Right cardiac atrium (tissue), 5 donors: ENCODE results near the gene KRTAP5-5. TPM values are rescaled to one million over a fixed set of nuclear protein-coding genes. Genes with fewer than 3 reads are reported as not detected.

Source experiments
- ATAC-seq, 2 donors: fragments of 200-7000 bp; cut with Tn5 transposase; one replicate each; pipeline versions ENCODE4 v1.8.0 to v1.9.1; 2020; ENCODE audit warnings: moderate library complexity in 2 of 2, mild to moderate bottlenecking in 1 of 2
- DNase-seq, 3 donors: peaks; one replicate each; pipeline ENCODE4 v3.0.0-alpha.2; 2020
- H3K27ac ChIP-seq: one replicate; pipeline ENCODE4 v1.5.1; 2013; ENCODE audit warnings: mild to moderate bottlenecking, low read length, control low read depth, moderate library complexity
- H3K27me3 ChIP-seq: one replicate; pipeline ENCODE4 v1.6.1; 2013; ENCODE audit not compliant: control insufficient read depth, insufficient read depth
- H3K4me1 ChIP-seq: one replicate; pipeline ENCODE4 v1.6.1; 2013; ENCODE audit warnings: low read length; ENCODE audit not compliant: control insufficient read depth, insufficient read depth
- H3K4me3 ChIP-seq: one replicate; pipeline ENCODE4 v1.5.1; 2013; ENCODE audit warnings: low read length, control low read depth
- H3K9me3 ChIP-seq: one replicate; pipeline ENCODE4 v1.6.1; 2013; ENCODE audit warnings: low read length; ENCODE audit not compliant: control insufficient read depth
- WGBS: extraction: QIAGEN DNeasy Blood & Tissue Kit; methylation state at CpG from one replicate; pipeline ENCODE4 v1.1.7; 2013; 5-methylcytosine and 5-hydroxymethylcytosine counted together
- intact Hi-C, 4 donors: fragments of 100-400 bp; cut with DNase I; formaldehyde crosslinking; loops; one replicate each; pipeline versions ENCODE4 v1.11.0 to v1.14.0; 2022 to 2023
- polyA plus RNA-seq: library from polyadenylated mRNA; stranded (reverse); fragments of 200-250 nt; gene quantifications from one replicate; pipeline ENCODE4 v1.2.3, GENCODE V29; 2013
- total RNA-seq, 4 donors: library from RNA; stranded (reverse); fragmentation: NEBNext Ultra II Directional; extraction: Animal tissue kit (Norgen Biotek cat#: 25700); gene quantifications; one replicate each; pipeline ENCODE4 v1.2.1, GENCODE V29; 2021
- donor health status: healthy with polysubstance abuse.
- donor health status: DM: no; HTN: yes; CAD: no.
- donor health status: DM: no; HTN: no; CAD: no.
- donor health status: DM: no; HTN: yes; CAD: no; lungs with severe emphysema.
- donor health status: DM: yes; HTN: yes; CAD: no.

KRTAP5-5 gene
- total and polyA plus RNA-seq, 5 donors, result not detected

- ATAC-seq (no peak), DNase-seq (no peak)
- 82% methylated on average over 11 of the region's 11 CpGs for WGBS
- Histone ChIP-seq H3K27ac (no peak overlapping the region), H3K27me3 (no peaks in the 10 kb centered on the region), H3K4me3 (no peak overlapping the region), H3K4me1 (peaks cover 5% of the 10 kb centered on the region), H3K9me3 (no peaks in the 10 kb centered on the region)
- intact Hi-C loops, result no loop called here
Observed at GRCh38 chr11:1671658-1672057, 42.1 kb downstream of the KRTAP5-5 start.

GRCh38 chr11:1672613-1673350 lies 43.2 kb downstream of the KRTAP5-5 start:
- Histone ChIP-seq H3K27ac (no peak overlapping the region), H3K4me1 (peaks cover 3% of the 10 kb centered on the region), H3K9me3 (no peaks in the 10 kb centered on the region), H3K27me3 (no peaks in the 10 kb centered on the region), H3K4me3 (no peak overlapping the region)
- DNase-seq (no peak), ATAC-seq (no peak)
- intact Hi-C loops, result no loop called here
- 78% methylated on average over 15 of the region's 15 CpGs for WGBS

- ATAC-seq, result no peak
- WGBS, result 47% methylated on average over 11 of the region's 11 CpGs
- H3K9me3 ChIP-seq, result no peaks in the 10 kb centered on the region
- H3K4me1 ChIP-seq, result peaks cover 3% of the 10 kb centered on the region
- no peak overlapping the region for H3K4me3 ChIP-seq
- no peaks in the 10 kb centered on the region for H3K27me3 ChIP-seq
- DNase-seq, result no peak
- intact Hi-C loops, result no loop called here
- H3K27ac ChIP-seq, result no peak overlapping the region
Observed at GRCh38 chr11:1673446-1674172, 44.0 kb downstream of the KRTAP5-5 start.

GRCh38 chr11:1674173-1675131 lies 44.9 kb downstream of the KRTAP5-5 start:
- H3K4me3 ChIP-seq, result no peak overlapping the region
- DNase-seq (no peak), ATAC-seq (no peak)
- no peak overlapping the region for H3K27ac ChIP-seq
- 57% methylated on average over 21 of the region's 21 CpGs for WGBS
- H3K4me1 ChIP-seq, result peaks cover 3% of the 10 kb centered on the region
- intact Hi-C loops, result no loop called here
- H3K27me3 ChIP-seq, result no peaks in the 10 kb centered on the region
- no peaks in the 10 kb centered on the region for H3K9me3 ChIP-seq

GRCh38 chr11:1675536-1676228 lies 46.1 kb downstream of the KRTAP5-5 start:
- ATAC-seq (no peak), DNase-seq (no peak)
- no peaks in the 10 kb centered on the region for H3K27me3 ChIP-seq
- H3K4me1 ChIP-seq, result no peaks in the 10 kb centered on the region
- no peak overlapping the region for H3K27ac ChIP-seq
- intact Hi-C loops, result no loop called here
- no peaks in the 10 kb centered on the region for H3K9me3 ChIP-seq
- 65% methylated on average over 11 of the region's 11 CpGs for WGBS
- H3K4me3 ChIP-seq, result no peak overlapping the region

GRCh38 chr11:1676229-1676740 lies 46.7 kb downstream of the KRTAP5-5 start:
- WGBS, result 91% methylated on average over 7 of the region's 7 CpGs
- ATAC-seq, result no peak
- intact Hi-C loops, result no loop called here

GRCh38 chr11:1679881-1680280 lies 50.3 kb downstream of the KRTAP5-5 start:
- intact Hi-C loops, result no loop called here
- ATAC-seq, result no peak
- WGBS, result 86% methylated on average over 10 of the region's 10 CpGs

More at GRCh38 chr11:1676229-1676740, 46.7 kb downstream of the KRTAP5-5 start:
- H3K9me3 ChIP-seq, result no peaks in the 10 kb centered on the region
- H3K27ac ChIP-seq, result no peak overlapping the region
- no peak overlapping the region for H3K4me3 ChIP-seq
- no peaks in the 10 kb centered on the region for H3K27me3 ChIP-seq
- H3K4me1 ChIP-seq, result no peaks in the 10 kb centered on the region
- DNase-seq, result no peak

More at GRCh38 chr11:1679881-1680280, 50.3 kb downstream of the KRTAP5-5 start:
- no peak overlapping the region for H3K4me3 ChIP-seq
- H3K4me1 ChIP-seq, result no peaks in the 10 kb centered on the region
- no peak overlapping the region for H3K27ac ChIP-seq
- H3K9me3 ChIP-seq, result no peaks in the 10 kb centered on the region
- DNase-seq, result no peak
- no peaks in the 10 kb centered on the region for H3K27me3 ChIP-seq

Other genes with a start within 250 kb of the KRTAP5-5 start
- gene BRSK2, start 239.8 kb upstream of the KRTAP5-5 start, total RNA-seq, result 1 to 10 TPM in 2 of 4 donors, under 1 TPM in 2; 0.61 to 2.3 (median 1.4) TPM
- gene BRSK2, start 239.8 kb upstream of the KRTAP5-5 start, polyA plus RNA-seq, result 2.3 TPM
- 10 to 100 TPM; 35.0 to 45.0 (median 42.0) TPM for gene MOB2, start 143.0 kb upstream of the KRTAP5-5 start, total RNA-seq
- 40.0 TPM for gene MOB2, start 143.0 kb upstream of the KRTAP5-5 start, polyA plus RNA-seq
- gene DUSP8, start 57.5 kb upstream of the KRTAP5-5 start, total RNA-seq, result 10 to 100 TPM; 10.1 to 15.6 (median 12.3) TPM
- gene DUSP8, start 57.5 kb upstream of the KRTAP5-5 start, polyA plus RNA-seq, result 13.3 TPM
- not detected for gene KRTAP5-1, start 44.5 kb upstream of the KRTAP5-5 start, total RNA-seq
- gene KRTAP5-1, start 44.5 kb upstream of the KRTAP5-5 start, polyA plus RNA-seq, result not detected
- not detected for gene KRTAP5-2, start 31.5 kb upstream of the KRTAP5-5 start, total RNA-seq
- gene KRTAP5-2, start 31.5 kb upstream of the KRTAP5-5 start, polyA plus RNA-seq, result not detected
- not detected for gene KRTAP5-3, start 21.3 kb upstream of the KRTAP5-5 start, total RNA-seq
- gene KRTAP5-3, start 21.3 kb upstream of the KRTAP5-5 start, polyA plus RNA-seq, result not detected
- not detected for gene KRTAP5-4, start 7.6 kb upstream of the KRTAP5-5 start, total RNA-seq
- not detected for gene KRTAP5-4, start 7.6 kb upstream of the KRTAP5-5 start, polyA plus RNA-seq
- gene KRTAP5-6, start 67.4 kb downstream of the KRTAP5-5 start, total RNA-seq, result not detected
- not detected for gene KRTAP5-6, start 67.4 kb downstream of the KRTAP5-5 start, polyA plus RNA-seq
- gene IFITM10, start 120.8 kb downstream of the KRTAP5-5 start, total RNA-seq, result 1 to 10 TPM in 1 of 4 donors, under 1 TPM in 3; 0.48 to 1.0 (median 0.59) TPM
- 0.25 TPM for gene IFITM10, start 120.8 kb downstream of the KRTAP5-5 start, polyA plus RNA-seq
- 100 to 1,000 TPM; 674 to 717 (median 700) TPM for gene CTSD, start 134.2 kb downstream of the KRTAP5-5 start, total RNA-seq
- 748 TPM for gene CTSD, start 134.2 kb downstream of the KRTAP5-5 start, polyA plus RNA-seq
- gene SYT8, start 205.2 kb downstream of the KRTAP5-5 start, total RNA-seq, result not detected
- gene SYT8, start 205.2 kb downstream of the KRTAP5-5 start, polyA plus RNA-seq, result not detected
- not detected for gene TNNI2, start 209.2 kb downstream of the KRTAP5-5 start, total RNA-seq
- not detected for gene TNNI2, start 209.2 kb downstream of the KRTAP5-5 start, polyA plus RNA-seq
- 10 to 100 TPM in 3 of 4 donors, 1 to 10 TPM in 1; 7.6 to 18.3 (median 14.8) TPM for gene LSP1, start 223.3 kb downstream of the KRTAP5-5 start, total RNA-seq
- gene LSP1, start 223.3 kb downstream of the KRTAP5-5 start, polyA plus RNA-seq, result 11.7 TPM